Right lobe of liver (tissue), 6 donors: Measurements from ENCODE around the gene ACTR5. TPM values are rescaled to one million over a fixed set of nuclear protein-coding genes. Genes with fewer than 3 reads are reported as not detected.

ENCODE experiments used
- ATAC-seq, 4 donors: fragments of 200-7000 bp; cut with Tn5 transposase; one replicate each; pipeline ENCODE4 v1.9.1; 2020; ENCODE audit warnings: mild to moderate bottlenecking in 4 of 4, moderate library complexity in 4 of 4
- DNase-seq, 3 donors: peaks; one replicate each; pipeline ENCODE4 v3.0.0-alpha.2; 2020
- H3K27ac ChIP-seq, 3 donors: fragments of 200-600 bp; one replicate each; pipeline ENCODE4 v1.8.0; 2022
- H3K27me3 ChIP-seq, 2 donors: fragments of 200-600 bp; one replicate each; pipeline ENCODE4 v1.8.0; 2022
- H3K36me3 ChIP-seq, 4 donors: fragments of 200-600 bp; sonication (generic) in 1 of 4; one replicate each; pipeline versions ENCODE4 v1.5.1 to v1.8.0; 2017 to 2022; ENCODE audit warnings: control low read depth in 1 of 4
- H3K4me1 ChIP-seq, 4 donors: fragments of 200-600 bp; sonication (generic) in 1 of 4; one replicate each; pipeline versions ENCODE4 v1.5.1 to v1.8.0; 2017 to 2022; ENCODE audit warnings: control low read depth in 1 of 4
- H3K4me3 ChIP-seq, 3 donors: fragments of 200-600 bp; one replicate each; pipeline ENCODE4 v1.8.0; 2022
- H3K9me3 ChIP-seq, 4 donors: fragments of 200-600 bp; sonication (generic) in 1 of 4; one replicate each; pipeline versions ENCODE4 v1.5.1 to v1.8.0; 2017 to 2022; ENCODE audit warnings: control low read depth in 1 of 4
- POLR2A ChIP-seq: fragments of 450-650 bp; IDR thresholded peaks from one replicate; pipeline ENCODE4 v1.6.1; 2017; ENCODE audit warnings: antibody characterized with exemption, mild to moderate bottlenecking
- WGBS: methylation state at CpG from one replicate; pipeline ENCODE4 v1.1.6; 2018; ENCODE audit warnings: low coverage, low lambda C conversion rate; ENCODE audit not compliant: insufficient coverage; ENCODE audit errors: missing lambda C conversion rate; 5-methylcytosine and 5-hydroxymethylcytosine counted together
- intact Hi-C, 2 donors: fragments of 100-400 bp; cut with DNase I; formaldehyde crosslinking; loops; one replicate each; pipeline versions ENCODE4 v1.11.2 to v1.14.1; 2022
- total RNA-seq, 6 experiments: library from RNA; depleted of rRNA in 2 of 6; stranded (reverse); fragments of >200 nt in 2 of 6; fragmentation: NEBNext Ultra II Directional in 3 of 6; extraction: Animal tissue kit (Norgen Biotek cat#: 25700) in 3 of 6; gene quantifications; one replicate each; pipeline versions ENCODE4 v1.1.0 to v1.2.4, GENCODE V29; 2016 to 2023
- TF ChIP-seq, protein P1 (sequence below), 4 donors: fragments of 200-600 bp in 3 of 4; fragments of 450-650 bp in 1 of 4; IDR thresholded peaks; one replicate each; pipeline versions ENCODE4 v1.5.1 to v1.8.0; 2016 to 2022; ENCODE audit warnings: antibody characterized with exemption in 4 of 4, mild to moderate bottlenecking in 2 of 4
- donor health status: DM: no; HTN: yes; CAD: no.
- donor health status: DM: no; HTN: no; CAD: no.
- donor health status: DM: no; HTN: no; CAD: no.
- donor health status: DM: no; HTN: yes; CAD: no.
- donor health status: DM: no; HTN: yes; CAD: no.

ACTR5 gene
- total RNA-seq, 6 experiments from 2014 or later = 3.0 to 5.6 (median 3.7) TPM

DNA sequence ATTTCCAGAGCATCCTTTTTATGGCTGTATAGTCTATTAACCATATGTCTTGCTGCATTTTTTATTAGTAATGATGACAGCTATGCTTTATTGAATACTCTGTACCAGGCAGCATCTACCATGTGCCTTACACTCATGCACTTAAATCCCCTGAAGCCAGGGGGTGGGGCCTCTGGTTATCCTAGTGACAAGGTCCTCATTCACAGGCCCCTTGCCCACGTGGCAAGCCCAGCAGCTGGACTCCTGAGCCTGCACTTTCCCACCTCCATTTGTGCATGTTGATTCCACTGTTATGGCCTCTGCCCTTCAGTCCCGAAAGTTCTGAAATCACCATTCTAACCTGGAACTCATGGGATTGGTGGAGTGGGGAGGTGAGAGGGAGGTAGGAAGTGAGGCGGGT lies 22.3 kb downstream of the ACTR5 start:
- no peak for ATAC-seq
- TF ChIP-seq, protein P1, sequence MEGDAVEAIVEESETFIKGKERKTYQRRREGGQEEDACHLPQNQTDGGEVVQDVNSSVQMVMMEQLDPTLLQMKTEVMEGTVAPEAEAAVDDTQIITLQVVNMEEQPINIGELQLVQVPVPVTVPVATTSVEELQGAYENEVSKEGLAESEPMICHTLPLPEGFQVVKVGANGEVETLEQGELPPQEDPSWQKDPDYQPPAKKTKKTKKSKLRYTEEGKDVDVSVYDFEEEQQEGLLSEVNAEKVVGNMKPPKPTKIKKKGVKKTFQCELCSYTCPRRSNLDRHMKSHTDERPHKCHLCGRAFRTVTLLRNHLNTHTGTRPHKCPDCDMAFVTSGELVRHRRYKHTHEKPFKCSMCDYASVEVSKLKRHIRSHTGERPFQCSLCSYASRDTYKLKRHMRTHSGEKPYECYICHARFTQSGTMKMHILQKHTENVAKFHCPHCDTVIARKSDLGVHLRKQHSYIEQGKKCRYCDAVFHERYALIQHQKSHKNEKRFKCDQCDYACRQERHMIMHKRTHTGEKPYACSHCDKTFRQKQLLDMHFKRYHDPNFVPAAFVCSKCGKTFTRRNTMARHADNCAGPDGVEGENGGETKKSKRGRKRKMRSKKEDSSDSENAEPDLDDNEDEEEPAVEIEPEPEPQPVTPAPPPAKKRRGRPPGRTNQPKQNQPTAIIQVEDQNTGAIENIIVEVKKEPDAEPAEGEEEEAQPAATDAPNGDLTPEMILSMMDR (IDR thresholded peaks at IDR 0.05) = no peak
- TF ChIP-seq POLR2A = no peak

GRCh38 chr20:38770970-38771369 lies 22.7 kb downstream of the ACTR5 start:
- H3K4me3 ChIP-seq = no peak overlapping the region
- H3K4me1 ChIP-seq = peaks cover 0 to 7% (median 2%) of the 10 kb centered on the region in 4 donors
- no peak overlapping the region for H3K27ac ChIP-seq
- WGBS = no CpG with 5 or more reads among the region's 7 CpGs
- no peaks in the 10 kb centered on the region for H3K27me3 ChIP-seq
- intact Hi-C loops = no loop called here
- peaks cover 0 to 39% (median 1%) of the 10 kb centered on the region in 4 donors for H3K36me3 ChIP-seq
- DNase-seq (no peak), ATAC-seq (no peak)
- no peaks in the 10 kb centered on the region for H3K9me3 ChIP-seq
- TF ChIP-seq POLR2A = no peak
- TF ChIP-seq, protein P1 (IDR thresholded peaks at IDR 0.05) = no peak

More for the DNA sequence above, 22.3 kb downstream of the ACTR5 start:
- Histone ChIP-seq H3K9me3 (no peaks in the 10 kb centered on the region), H3K27me3 (no peaks in the 10 kb centered on the region), H3K36me3 (peaks cover 0 to 39% (median 1%) of the 10 kb centered on the region in 4 donors), H3K4me1 (peaks cover 0 to 11% (median 4%) of the 10 kb centered on the region in 4 donors), H3K27ac (no peak overlapping the region), H3K4me3 (no peak overlapping the region)
- intact Hi-C loops = no loop called here
- whole genome bisulfite sequencing = 75% methylated on average over 3 of the region's 3 CpGs
- peak in 1 of 3 donors; percentile 89 for DNase-seq

DNA sequence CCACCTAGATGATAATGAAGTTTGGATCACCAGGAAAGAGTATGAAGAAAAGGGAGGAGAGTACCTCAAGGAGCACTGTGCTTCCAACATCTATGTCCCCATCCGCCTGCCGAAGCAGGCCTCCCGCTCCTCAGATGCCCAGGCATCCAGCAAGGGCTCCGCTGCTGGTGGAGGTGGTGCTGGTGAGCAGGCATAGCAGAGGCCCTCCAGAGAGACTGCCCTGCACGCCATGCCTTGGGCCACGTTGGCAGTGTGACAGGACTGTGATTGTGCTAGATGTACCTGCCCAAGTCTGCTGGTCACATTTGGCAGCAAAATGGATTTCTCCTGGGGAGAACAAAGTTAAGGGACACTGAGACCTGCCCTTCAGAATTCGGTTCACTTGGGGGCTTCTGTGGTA lies 23.4 kb downstream of the ACTR5 start:
- ATAC-seq (no peak), DNase-seq (peak in 1 of 3 donors; percentile 66)
- Histone ChIP-seq H3K4me1 (peaks cover 0 to under 1% (median 0%) of the 10 kb centered on the region in 4 donors), H3K36me3 (peaks cover 0 to 39% (median 1%) of the 10 kb centered on the region in 4 donors), H3K27ac (no peak overlapping the region), H3K9me3 (no peaks in the 10 kb centered on the region), H3K4me3 (no peak overlapping the region), H3K27me3 (no peaks in the 10 kb centered on the region)
- TF ChIP-seq, protein P1 (IDR thresholded peaks at IDR 0.05) = no peak
- no peak for TF ChIP-seq POLR2A
- no CpG with 5 or more reads among the region's 7 CpGs for WGBS
- intact Hi-C loops = no loop called here

DNA sequence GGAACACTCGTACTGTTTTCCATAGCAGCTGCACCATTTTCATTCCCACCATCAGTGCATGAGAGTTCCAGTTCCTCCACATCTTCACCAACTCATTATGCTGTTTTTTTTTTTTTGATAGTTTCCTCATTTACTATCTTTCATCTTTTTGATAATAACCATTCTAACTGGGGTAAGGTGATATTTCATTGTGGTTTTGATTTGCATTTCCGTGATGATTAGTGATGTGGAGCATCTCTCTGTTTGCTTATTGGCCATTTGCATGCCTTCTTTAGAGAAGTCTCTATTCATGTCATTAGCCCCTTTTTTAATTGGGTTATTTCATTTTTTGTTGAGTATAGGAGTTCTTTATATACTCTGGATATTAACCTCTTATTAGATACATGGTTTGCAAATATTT lies 25.9 kb downstream of the ACTR5 start:
- Histone ChIP-seq H3K27me3 (no peaks in the 10 kb centered on the region), H3K9me3 (no peaks in the 10 kb centered on the region), H3K4me1 (no peaks in the 10 kb centered on the region), H3K27ac (no peak overlapping the region), H3K4me3 (no peak overlapping the region), H3K36me3 (peaks cover 0 to 17% (median 0%) of the 10 kb centered on the region in 4 donors)
- whole genome bisulfite sequencing = 100% methylated on average over 2 of the region's 2 CpGs
- DNase-seq = no peak
- TF ChIP-seq, protein P1 (IDR thresholded peaks at IDR 0.05) = no peak
- no peak for TF ChIP-seq POLR2A
- intact Hi-C loops = no loop called here
- ATAC-seq = no peak

DNA sequence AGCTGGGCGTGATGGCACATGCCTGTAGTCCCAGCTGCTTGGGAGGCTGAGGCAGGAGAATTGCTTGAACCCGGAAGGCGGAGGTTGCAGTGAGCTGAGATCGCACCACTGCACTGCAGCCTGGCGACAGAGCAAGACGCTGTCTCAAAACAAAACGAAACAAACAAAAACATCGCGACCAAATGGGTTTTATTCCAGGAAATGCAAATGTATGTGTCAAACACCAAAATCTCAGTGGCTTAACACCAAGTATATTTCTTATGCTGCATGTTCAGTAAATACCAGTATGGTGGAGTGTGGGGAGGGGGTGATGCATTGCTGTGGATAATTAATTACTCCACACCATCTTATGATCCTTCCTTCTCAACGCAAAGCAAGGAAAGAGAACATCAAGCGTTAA lies 28.1 kb downstream of the ACTR5 start:
- DNase-seq (no peak), ATAC-seq (no peak)
- H3K9me3 ChIP-seq = no peaks in the 10 kb centered on the region
- intact Hi-C loops = no loop called here
- H3K36me3 ChIP-seq = peaks cover 0 to 13% (median 0%) of the 10 kb centered on the region in 4 donors
- H3K27me3 ChIP-seq = no peaks in the 10 kb centered on the region
- TF ChIP-seq, protein P1 (IDR thresholded peaks at IDR 0.05) = no peak
- TF ChIP-seq POLR2A = no peak
- H3K4me3 ChIP-seq = no peak overlapping the region
- WGBS = 85% methylated on average over 9 of the region's 11 CpGs
- no peak overlapping the region for H3K27ac ChIP-seq
- no peaks in the 10 kb centered on the region for H3K4me1 ChIP-seq
